Loucy (cell line): ENCODE measurements around the gene TNPO1.

Source experiments
- H2AFZ ChIP-seq: fragments of 200-600 bp; sonication (generic); 2 replicates; pipeline ENCODE4 v1.6.0; 2016; ENCODE audit warnings: antibody characterized with exemption, mild to moderate bottlenecking, low read length, moderate library complexity
- H3F3A ChIP-seq: fragments of 200-600 bp; 2 replicates; pipeline ENCODE4 v1.6.0; 2016; ENCODE audit warnings: antibody characterized with exemption, low read depth, mild to moderate bottlenecking
- H3K27me3 ChIP-seq: fragments of 200-600 bp; sonication (generic); 2 replicates; pipeline ENCODE4 v1.6.1; 2014; ENCODE audit warnings: low read length, mild to moderate bottlenecking; ENCODE audit not compliant: insufficient read depth, poor library complexity, severe bottlenecking
- H3K36me3 ChIP-seq: fragments of 200-600 bp; sonication (generic); 2 replicates; pipeline ENCODE4 v1.6.1; 2016; ENCODE audit warnings: low read length; ENCODE audit not compliant: insufficient read depth
- H3K4me1 ChIP-seq: fragments of 200-600 bp; sonication (generic); 2 replicates; pipeline ENCODE4 v1.5.1; 2014; ENCODE audit warnings: low read length, mild to moderate bottlenecking; ENCODE audit not compliant: insufficient read depth, poor library complexity, severe bottlenecking
- H3K4me2 ChIP-seq: fragments of 200-600 bp; sonication (generic); 2 replicates; pipeline ENCODE4 v1.6.0; 2014; ENCODE audit warnings: antibody characterized with exemption, low read length, low read depth, mild to moderate bottlenecking; ENCODE audit not compliant: poor library complexity, severe bottlenecking
- H3K4me3 ChIP-seq: fragments of 200-600 bp; sonication (generic); 2 replicates; pipeline ENCODE4 v1.5.1; 2014; ENCODE audit warnings: low read length, mild to moderate bottlenecking, mixed read lengths; ENCODE audit not compliant: poor library complexity, severe bottlenecking
- H3K79me2 ChIP-seq: fragments of 200-600 bp; sonication (generic); 2 replicates; pipeline ENCODE4 v1.6.1; 2014; ENCODE audit warnings: low read length; ENCODE audit not compliant: insufficient read depth
- H3K9ac ChIP-seq: fragments of 200-600 bp; sonication (generic); 2 replicates; pipeline ENCODE4 v1.6.0; 2014; ENCODE audit warnings: mild to moderate bottlenecking, low read depth, low read length, moderate library complexity; ENCODE audit not compliant: poor library complexity, severe bottlenecking
- H3K9me2 ChIP-seq: fragments of 200-600 bp; sonication (generic); replicated peaks from 2 replicates; pipeline ENCODE4 v1.6.1; 2016; ENCODE audit warnings: low read depth, low read length, mixed read lengths
- H3K9me3 ChIP-seq: fragments of 200-600 bp; sonication (generic); 2 replicates; pipeline ENCODE4 v1.6.1; 2014; ENCODE audit warnings: mild to moderate bottlenecking, antibody characterized with exemption, low read length, low read depth; ENCODE audit not compliant: insufficient read depth
- H4K20me1 ChIP-seq: fragments of 200-600 bp; sonication (generic); 2 replicates; pipeline ENCODE4 v1.6.0; 2014; ENCODE audit warnings: antibody characterized with exemption, low read length, mild to moderate bottlenecking; ENCODE audit not compliant: insufficient read depth, poor library complexity, severe bottlenecking
- CTCF ChIP-seq: fragments of 200-600 bp; sonication (generic); conservative IDR thresholded peaks from 2 replicates; pipeline ENCODE4 v1.5.1; 2014; ENCODE audit warnings: mild to moderate bottlenecking, antibody characterized with exemption, low read length
- EZH2phosphoT487 ChIP-seq: fragments of 200-600 bp; IDR thresholded peaks from 2 replicates; pipeline ENCODE4 v1.6.1; 2018; ENCODE audit warnings: antibody characterized with exemption, mild to moderate bottlenecking, moderate library complexity, borderline replicate concordance

The TNPO1 gene

GRCh38 chr5:72882989-72883388 is 66.5 kb downstream of the TNPO1 start:
- H3K9me2 ChIP-seq = no peaks in the 10 kb centered on the region
- no peak overlapping the region for H3K4me3 ChIP-seq
- H3K79me2 ChIP-seq = peaks cover 9% of the 10 kb centered on the region; the same call in 1 of the 2 replicates
- no peak overlapping the region for H3K4me2 ChIP-seq
- no peaks in the 10 kb centered on the region for H3K27me3 ChIP-seq
- peaks cover 15% of the 10 kb centered on the region for H4K20me1 ChIP-seq
- H2AFZ ChIP-seq = no peak overlapping the region
- H3K9ac ChIP-seq = no peak overlapping the region
- H3K4me1 ChIP-seq = no peaks in the 10 kb centered on the region
- H3K9me3 ChIP-seq = no peaks in the 10 kb centered on the region
- peaks cover 95% of the 10 kb centered on the region for H3K36me3 ChIP-seq
- TF ChIP-seq EZH2phosphoT487 = no peak
- no peak for TF ChIP-seq CTCF
- H3F3A ChIP-seq = no peaks in the 10 kb centered on the region

- peaks cover 94% of the 10 kb centered on the region for H3K36me3 ChIP-seq
- TF ChIP-seq EZH2phosphoT487 (no peak), CTCF (no peak)
- peaks cover 9% of the 10 kb centered on the region; the same call in 1 of the 2 replicates for H3K79me2 ChIP-seq
- no peak overlapping the region for H3K4me2 ChIP-seq
- H3K4me3 ChIP-seq = no peak overlapping the region
- H3K9me3 ChIP-seq = no peaks in the 10 kb centered on the region
- no peaks in the 10 kb centered on the region for H3K27me3 ChIP-seq
- H2AFZ ChIP-seq = no peak overlapping the region
- H3K9me2 ChIP-seq = no peaks in the 10 kb centered on the region
- no peaks in the 10 kb centered on the region for H3F3A ChIP-seq
- H3K9ac ChIP-seq = no peak overlapping the region
- peaks cover 5% of the 10 kb centered on the region for H3K4me1 ChIP-seq
- H4K20me1 ChIP-seq = peaks cover 14% of the 10 kb centered on the region
These were observed 67.4 kb downstream of the TNPO1 start for GRCh38 chr5:72883850-72884249.

GRCh38 chr5:72884892-72885291 is 68.4 kb downstream of the TNPO1 start:
- Histone ChIP-seq H2AFZ (no peak overlapping the region), H3K36me3 (peaks cover 91% of the 10 kb centered on the region; the same call in 1 of the 2 replicates), H3K27me3 (no peaks in the 10 kb centered on the region), H3K9me3 (no peaks in the 10 kb centered on the region), H4K20me1 (peaks cover 21% of the 10 kb centered on the region), H3K9me2 (no peaks in the 10 kb centered on the region), H3K79me2 (peaks cover 9% of the 10 kb centered on the region; the same call in 1 of the 2 replicates), H3K4me2 (no peak overlapping the region), H3K9ac (no peak overlapping the region), H3K4me3 (no peak overlapping the region), H3F3A (no peaks in the 10 kb centered on the region), H3K4me1 (peaks cover 5% of the 10 kb centered on the region)
- TF ChIP-seq EZH2phosphoT487 (no peak), CTCF (no peak)
